Hindlimb muscle (tissue), 1 donor: ENCODE results near the gene FOXC1. TPM values are rescaled to one million over a fixed set of nuclear protein-coding genes. Genes with fewer than 3 reads are reported as not detected.

ENCODE experiments used
- DNase-seq: peaks from one replicate; pipeline ENCODE4 v3.0.0-alpha.2; 2013
- polyA plus RNA-seq: library from polyadenylated mRNA; unstranded; fragments of 120-200 nt; gene quantifications from one replicate; pipeline ENCODE4 v1.2.1, GENCODE V29; 2013; ENCODE audit not compliant: insufficient read length

FOXC1 gene
- polyA plus RNA-seq, 1 donor, result 2.0 TPM

GRCh38 chr6:1612974-1613306, 3.2 kb downstream of the FOXC1 start:
- no peak for DNase-seq

- DNase-seq, result no peak
Observed at GRCh38 chr6:1613346-1613687, 3.6 kb downstream of the FOXC1 start.

- DNase-seq, result no peak
Observed at GRCh38 chr6:1613688-1614447, 4.2 kb downstream of the FOXC1 start.

GRCh38 chr6:1614448-1615150, 4.9 kb downstream of the FOXC1 start:
- no peak for DNase-seq

GRCh38 chr6:1615151-1615852, 5.6 kb downstream of the FOXC1 start:
- no peak for DNase-seq

GRCh38 chr6:1615853-1616420, 6.2 kb downstream of the FOXC1 start:
- DNase-seq, result no peak

GRCh38 chr6:1616701-1617463, 7.2 kb downstream of the FOXC1 start:
- no peak for DNase-seq

GRCh38 chr6:1617466-1618310, 8.0 kb downstream of the FOXC1 start:
- no peak for DNase-seq

- no peak for DNase-seq
Observed at GRCh38 chr6:1618311-1619097, 8.8 kb downstream of the FOXC1 start.

GRCh38 chr6:1619098-1619672, 9.5 kb downstream of the FOXC1 start:
- DNase-seq, result no peak

- no peak for DNase-seq
Observed at GRCh38 chr6:1619673-1620503, 10.2 kb downstream of the FOXC1 start.

- no peak for DNase-seq
Observed at GRCh38 chr6:1620504-1621069, 10.9 kb downstream of the FOXC1 start.

GRCh38 chr6:1621070-1621701, 11.5 kb downstream of the FOXC1 start:
- DNase-seq, result no peak

- no peak for DNase-seq
Observed at GRCh38 chr6:1622220-1622850, 12.6 kb downstream of the FOXC1 start.

- no peak for DNase-seq
Observed at GRCh38 chr6:1622851-1623768, 13.4 kb downstream of the FOXC1 start.

- DNase-seq, result no peak
Observed at GRCh38 chr6:1623769-1624057, 14.0 kb downstream of the FOXC1 start.
